Stimulated activated CD4-positive, alpha-beta T cell treated with anti-CD3 and anti-CD28 coated beads, Interleukin-4, amount 100 ng/mL, for 4 hours (primary cell): ENCODE data around the gene SIGLEC1.

Source experiments
- DNase-seq, 2 experiments: peaks; one replicate each; pipeline ENCODE4 v3.0.0-alpha.2; 2020

Gene SIGLEC1

GRCh38 chr20:3727401-3728021 is 15.1 kb upstream of the SIGLEC1 start:
- DNase-seq = no peak

DNA sequence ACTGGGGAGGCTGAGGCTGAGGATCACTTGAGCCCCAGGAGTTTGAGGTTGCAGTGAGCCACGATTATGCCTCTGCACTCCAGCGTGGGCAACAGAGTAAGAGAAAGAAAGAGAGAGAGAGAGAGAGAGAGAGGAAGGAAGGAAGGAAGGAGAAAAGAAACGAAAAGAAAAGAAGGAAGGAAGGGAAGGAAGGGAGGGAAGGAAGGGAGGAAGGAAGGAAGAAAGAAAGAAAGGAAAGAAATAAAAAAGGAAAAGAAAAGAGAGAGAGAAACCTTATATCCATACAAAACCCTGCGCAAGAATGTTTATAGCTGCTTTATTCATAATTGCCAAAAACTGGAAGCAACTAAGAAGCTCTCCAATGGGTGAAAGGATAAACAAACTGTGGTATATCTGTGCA is 12.0 kb upstream of the SIGLEC1 start:
- no peak for DNase-seq

GRCh38 chr20:3723284-3723683 is 10.9 kb upstream of the SIGLEC1 start:
- DNase-seq = no peak

- no peak for DNase-seq
Measured at GRCh38 chr20:3721912-3722311, 9.5 kb upstream of the SIGLEC1 start.

GRCh38 chr20:3720626-3721025 is 8.2 kb upstream of the SIGLEC1 start:
- DNase-seq = no peak

DNA sequence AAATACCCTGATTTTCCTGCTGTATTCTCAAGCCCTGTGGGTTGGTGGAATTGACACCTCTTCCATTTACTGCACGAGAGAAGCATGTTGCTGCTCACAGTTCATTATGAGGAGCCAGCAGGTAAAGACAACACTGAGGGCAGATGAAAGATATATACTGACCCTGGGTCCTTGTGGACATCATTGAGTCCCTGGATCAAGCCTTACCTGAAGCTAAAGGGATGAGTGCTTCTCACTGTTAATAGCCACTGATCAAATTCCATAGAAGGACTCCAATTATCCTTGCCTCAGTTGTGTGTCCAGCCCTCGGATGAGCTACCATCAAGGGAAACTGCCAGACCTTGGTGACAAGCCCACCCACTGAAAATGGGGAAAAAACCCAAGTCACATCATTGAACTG is 7.7 kb upstream of the SIGLEC1 start:
- no peak for DNase-seq

DNA sequence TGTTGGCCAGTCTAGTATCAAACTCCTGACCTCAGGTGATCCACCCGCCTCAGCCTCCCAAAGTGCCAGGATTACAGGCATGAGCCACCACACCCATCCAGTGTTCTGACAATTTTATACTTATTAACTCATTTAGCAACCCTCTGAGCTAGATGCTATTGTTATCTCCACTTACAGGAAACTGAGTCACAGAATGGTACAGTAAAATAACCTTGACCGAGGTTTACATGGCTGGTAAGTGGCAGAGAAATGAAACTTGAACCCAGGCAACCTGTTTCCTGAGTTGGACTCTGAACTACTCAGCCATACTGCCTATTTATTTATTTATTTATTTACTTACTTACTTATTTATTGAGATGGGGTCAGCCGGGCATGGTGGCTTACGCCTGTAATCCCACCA is 6.6 kb upstream of the SIGLEC1 start:
- no peak for DNase-seq

- peak in 1 of 2 experiments; percentile 5 for DNase-seq
Measured at GRCh38 chr20:3716195-3716834, 3.9 kb upstream of the SIGLEC1 start.

DNA sequence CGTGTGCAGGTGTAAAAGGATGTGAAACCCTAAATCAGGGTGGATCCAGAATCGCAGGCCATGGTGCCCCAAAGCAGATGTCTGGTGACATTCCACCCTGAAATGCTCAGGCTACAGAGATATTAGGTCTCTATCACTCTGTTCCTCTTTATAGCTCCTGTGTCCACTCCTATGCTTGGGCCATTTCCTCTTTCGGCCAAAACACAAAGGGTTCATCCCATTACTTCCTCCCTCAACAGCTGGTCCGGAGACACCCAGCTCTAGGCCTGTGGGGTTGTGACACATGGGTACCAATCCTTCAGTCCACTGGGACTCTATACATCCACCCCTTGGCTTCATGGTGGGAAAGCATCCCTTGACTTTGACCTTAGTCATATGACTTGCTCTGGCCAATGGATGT is 1.7 kb upstream of the SIGLEC1 start:
- DNase-seq = no peak

DNA sequence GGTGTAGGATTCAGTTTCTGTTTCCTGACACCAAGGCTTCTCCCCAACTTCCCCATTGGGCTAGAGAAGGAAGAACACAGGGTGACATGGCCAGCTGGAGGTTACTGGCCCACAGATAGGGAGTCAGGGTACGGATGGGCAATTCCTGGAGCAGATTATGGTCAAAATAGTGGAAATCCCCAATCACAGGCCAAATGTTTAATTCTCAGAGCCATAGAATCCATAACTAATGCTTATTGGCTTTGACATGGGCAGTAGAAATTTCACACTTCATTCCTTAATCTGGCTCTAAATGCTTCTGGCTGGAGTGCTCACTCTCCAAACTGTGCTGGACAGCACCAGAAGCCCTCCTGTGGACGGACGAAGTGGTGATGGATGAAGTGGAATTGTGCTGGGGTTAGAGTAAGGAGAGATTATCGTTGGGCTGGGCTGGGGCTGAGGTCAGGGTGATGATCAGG is 887 bp downstream of the SIGLEC1 start:
- DNase-seq = no peak

GRCh38 chr20:3710703-3711483 is 1.5 kb downstream of the SIGLEC1 start:
- DNase-seq = peak; percentile 45 to 75

GRCh38 chr20:3710011-3710466 is 2.4 kb downstream of the SIGLEC1 start:
- DNase-seq = no peak

GRCh38 chr20:3707508-3707899 is 4.9 kb downstream of the SIGLEC1 start:
- DNase-seq = no peak

GRCh38 chr20:3706774-3707507 is 5.5 kb downstream of the SIGLEC1 start:
- no peak for DNase-seq

- no peak for DNase-seq
Measured at GRCh38 chr20:3705970-3706739, 6.2 kb downstream of the SIGLEC1 start.

- DNase-seq = no peak
Measured at GRCh38 chr20:3705491-3705969, 6.9 kb downstream of the SIGLEC1 start.

- no peak for DNase-seq
Measured at GRCh38 chr20:3704087-3704486, 8.3 kb downstream of the SIGLEC1 start.

- DNase-seq = no peak
Measured at GRCh38 chr20:3702611-3703391, 9.6 kb downstream of the SIGLEC1 start.

GRCh38 chr20:3701061-3701998 is 11.1 kb downstream of the SIGLEC1 start:
- DNase-seq = no peak

GRCh38 chr20:3699037-3699436 is 13.4 kb downstream of the SIGLEC1 start:
- no peak for DNase-seq
